COR-L47 (cell line): ENCODE measurements around the gene NFIA.

Experiments used
- DNase-seq: peaks from one replicate; lab custom pipeline; 2025; lab: John Stamatoyannopoulos, UW

The NFIA gene

GRCh38 chr1:61082311-61083012 is at the start of gene NFIA:
TSS of gene NFIA (plus strand) at chr1:61082561.
- DNase-seq = peak; percentile 31

- no peak for DNase-seq
Measured at GRCh38 chr1:61035880-61036279, 46.5 kb upstream of the NFIA start.

GRCh38 chr1:61042466-61043009 is 39.8 kb upstream of the NFIA start:
- DNase-seq = no peak

GRCh38 chr1:61043010-61043820 is 39.1 kb upstream of the NFIA start:
- peak; percentile 60 for DNase-seq

GRCh38 chr1:61046434-61046833 is 35.9 kb upstream of the NFIA start:
- DNase-seq = no peak

- DNase-seq = no peak
Measured at GRCh38 chr1:61047061-61047460, 35.3 kb upstream of the NFIA start.

GRCh38 chr1:61049850-61050540 is 32.4 kb upstream of the NFIA start:
- peak; percentile 49 for DNase-seq

- no peak for DNase-seq
Measured at GRCh38 chr1:61050541-61051442, 31.6 kb upstream of the NFIA start.

GRCh38 chr1:61051443-61051718 is 31.0 kb upstream of the NFIA start:
- DNase-seq = no peak

GRCh38 chr1:61051719-61052394 is 30.5 kb upstream of the NFIA start:
- DNase-seq = no peak

- no peak for DNase-seq
Measured at GRCh38 chr1:61052395-61053225, 29.8 kb upstream of the NFIA start.

GRCh38 chr1:61053226-61053711 is 29.1 kb upstream of the NFIA start:
- DNase-seq = no peak

GRCh38 chr1:61053712-61054600 is 28.4 kb upstream of the NFIA start:
- DNase-seq = no peak

- DNase-seq = no peak
Measured at GRCh38 chr1:61054601-61054993, 27.8 kb upstream of the NFIA start.

GRCh38 chr1:61055110-61055614 is 27.2 kb upstream of the NFIA start:
- no peak for DNase-seq

GRCh38 chr1:61056196-61056572 is 26.2 kb upstream of the NFIA start:
- DNase-seq = no peak

- peak; percentile 47 for DNase-seq
Measured at GRCh38 chr1:61056573-61057439, 25.6 kb upstream of the NFIA start.
